Liver (tissue), 9 donors: ENCODE results near the gene CCDC92B. TPM values are rescaled to one million over a fixed set of nuclear protein-coding genes. Genes with fewer than 3 reads are reported as not detected.

Experiments used
- DNase-seq: peaks from one replicate; pipeline ENCODE4 v3.0.0-alpha.2; 2017; ENCODE audit warnings: low spot score
- H3K27ac ChIP-seq, 2 donors: one replicate each; pipeline ENCODE4 v1.7.0; 2013; ENCODE audit warnings: inconsistent platforms in 2 of 2, low read length in 2 of 2, control low read depth in 1 of 2, low read depth in 1 of 2, mild to moderate bottlenecking in 1 of 2
- H3K27me3 ChIP-seq, 4 donors: one replicate each; pipeline versions ENCODE4 v1.6.1 to v1.7.0; 2013; ENCODE audit warnings: low read length in 3 of 4, inconsistent platforms in 1 of 4, mild to moderate bottlenecking in 1 of 4, moderate library complexity in 1 of 4; ENCODE audit not compliant: control insufficient read depth in 4 of 4, insufficient read depth in 4 of 4
- H3K36me3 ChIP-seq, 4 donors: one replicate each; pipeline versions ENCODE4 v1.6.1 to v1.7.0; 2013; ENCODE audit warnings: low read length in 3 of 4, mild to moderate bottlenecking in 3 of 4, low read depth in 1 of 4, moderate library complexity in 1 of 4; ENCODE audit not compliant: control insufficient read depth in 4 of 4, insufficient read depth in 3 of 4
- H3K4me1 ChIP-seq, 4 donors: one replicate each; pipeline versions ENCODE4 v1.6.1 to v1.7.0; 2013; ENCODE audit warnings: low read length in 3 of 4, mild to moderate bottlenecking in 3 of 4, moderate library complexity in 1 of 4; ENCODE audit not compliant: control insufficient read depth in 4 of 4, insufficient read depth in 4 of 4
- H3K4me3 ChIP-seq, 3 donors: one replicate each; pipeline versions ENCODE4 v1.6.1 to v1.7.0; 2013; ENCODE audit warnings: low read length in 3 of 3, control low read depth in 1 of 3, low read depth in 1 of 3, mild to moderate bottlenecking in 1 of 3
- H3K9ac ChIP-seq, 2 donors: one replicate each; pipeline ENCODE4 v1.7.0; 2013; ENCODE audit warnings: low read length in 2 of 2, mild to moderate bottlenecking in 2 of 2, moderate library complexity in 2 of 2, control low read depth in 1 of 2, low read depth in 1 of 2
- H3K9me3 ChIP-seq, 4 donors: one replicate each; pipeline versions ENCODE4 v1.6.1 to v1.7.0; 2013; ENCODE audit warnings: low read length in 3 of 4; ENCODE audit not compliant: control insufficient read depth in 4 of 4
- ATF3 ChIP-seq: IDR thresholded peaks from 2 replicates; pipeline ENCODE4 v1.6.1; 2016; ENCODE audit warnings: antibody characterized with exemption
- CTCF ChIP-seq: fragments of 150-350 bp; IDR thresholded peaks from 2 replicates; pipeline ENCODE4 v1.5.1; 2017; ENCODE audit warnings: improper control_type of control experiment, low read depth, low read length; ENCODE audit not compliant: missing input control
- EGR1 ChIP-seq, 2 donors: IDR thresholded peaks; 2 replicates each; pipeline ENCODE4 v1.6.1; 2016 to 2018; ENCODE audit warnings: antibody characterized with exemption in 2 of 2, low read depth in 2 of 2
- FOXA1 ChIP-seq: IDR thresholded peaks from 2 replicates; pipeline ENCODE4 v1.6.1; 2016; ENCODE audit warnings: antibody characterized with exemption
- FOXA2 ChIP-seq: IDR thresholded peaks from 2 replicates; pipeline ENCODE4 v1.6.1; 2016; ENCODE audit warnings: antibody characterized with exemption
- GABPA ChIP-seq, 2 donors: IDR thresholded peaks in 1 of 2; conservative IDR thresholded peaks in 1 of 2; 2 replicates each; pipeline ENCODE4 v1.6.1; 2016; ENCODE audit warnings: antibody characterized with exemption in 2 of 2, mild to moderate bottlenecking in 1 of 2, moderate library complexity in 1 of 2
- HNF4A ChIP-seq, 2 donors: conservative IDR thresholded peaks; 2 replicates each; pipeline ENCODE4 v1.6.1; 2016; ENCODE audit warnings: antibody characterized with exemption in 2 of 2, mild to moderate bottlenecking in 2 of 2
- HNF4G ChIP-seq: IDR thresholded peaks from 2 replicates; pipeline ENCODE4 v1.6.1; 2016; ENCODE audit warnings: antibody characterized with exemption
- JUND ChIP-seq, 2 donors: IDR thresholded peaks; 2 replicates each; pipeline ENCODE4 v1.6.1; 2016; ENCODE audit warnings: antibody characterized with exemption in 2 of 2
- MAX ChIP-seq: IDR thresholded peaks from 2 replicates; pipeline ENCODE4 v1.6.1; 2016; ENCODE audit warnings: antibody characterized with exemption
- NR2F2 ChIP-seq: IDR thresholded peaks from 2 replicates; pipeline ENCODE4 v1.6.1; 2016; ENCODE audit warnings: antibody characterized with exemption
- RAD21 ChIP-seq, 2 donors: IDR thresholded peaks; 2 replicates each; pipeline ENCODE4 v1.6.1; 2016; ENCODE audit warnings: antibody characterized with exemption in 2 of 2, mild to moderate bottlenecking in 2 of 2
- REST ChIP-seq: IDR thresholded peaks from 2 replicates; pipeline ENCODE4 v1.6.1; 2016; ENCODE audit warnings: antibody characterized with exemption, mild to moderate bottlenecking
- RXRA ChIP-seq, 2 donors: IDR thresholded peaks; 2 replicates each; pipeline ENCODE4 v1.6.1; 2017 to 2018; ENCODE audit warnings: antibody characterized with exemption in 2 of 2, mild to moderate bottlenecking in 1 of 2
- SP1 ChIP-seq: IDR thresholded peaks from 2 replicates; pipeline ENCODE4 v1.6.1; 2018; ENCODE audit warnings: antibody characterized with exemption, mild to moderate bottlenecking
- TAF1 ChIP-seq: conservative IDR thresholded peaks from 2 replicates; pipeline ENCODE4 v1.6.1; 2016; ENCODE audit warnings: antibody characterized with exemption, mild to moderate bottlenecking
- YY1 ChIP-seq: IDR thresholded peaks from 2 replicates; pipeline ENCODE4 v1.6.1; 2016; ENCODE audit warnings: antibody characterized with exemption, mild to moderate bottlenecking
- ZBTB33 ChIP-seq: IDR thresholded peaks from 2 replicates; pipeline ENCODE4 v1.6.1; 2016; ENCODE audit warnings: antibody characterized with exemption
- WGBS: extraction: QIAGEN DNeasy Blood & Tissue Kit; methylation state at CpG from one replicate; pipeline ENCODE4 v1.1.7; 2013; 5-methylcytosine and 5-hydroxymethylcytosine counted together
- polyA plus RNA-seq, 2 donors: library from polyadenylated mRNA; stranded (reverse) in 1 of 2; unstranded in 1 of 2; fragments of 200-250 nt in 1 of 2; fragments of >200 nt in 1 of 2; fragmentation: Nextera tagmentation in 1 of 2; extraction: Ambion mirVana in 1 of 2; gene quantifications; one replicate each; pipeline versions ENCODE4 v1.2.1 to v1.2.3, GENCODE V29; 2013 to 2015
- total RNA-seq, 2 donors: library from RNA; depleted of rRNA; stranded (reverse); fragments of >200 nt; gene quantifications; one replicate each; pipeline ENCODE4 v1.2.3, GENCODE V29; 2014
- donor health status: healthy.
- donor health status: healthy.
- donor health status: healthy.
- donor health status: healthy.
- donor health status: healthy.

Gene CCDC92B
- total and polyA plus RNA-seq, 4 donors, result not detected

- Histone ChIP-seq H3K36me3 (no peaks in the 10 kb centered on the region), H3K4me1 (peaks cover 0 to 4% (median 0%) of the 10 kb centered on the region in 4 donors), H3K27ac (no peak overlapping the region), H3K4me3 (no peak overlapping the region), H3K9ac (no peak overlapping the region), H3K27me3 (no peaks in the 10 kb centered on the region), H3K9me3 (no peaks in the 10 kb centered on the region)
- TF ChIP-seq EGR1 (IDR thresholded peaks at IDR 0.05; ENCODE audit: low read depth in 2 of 2) (no peak), FOXA2 (no peak), CTCF (no peak), HNF4G (no peak), GABPA (IDR thresholded peaks at IDR 0.05 in 1 of 2, conservative IDR thresholded peaks at IDR 0.05 in 1 of 2) (no peak), YY1 (no peak), RAD21 (IDR thresholded peaks at IDR 0.05) (no peak), SP1 (no peak), REST (no peak), TAF1 (no peak), NR2F2 (no peak), RXRA (IDR thresholded peaks at IDR 0.05) (no peak), HNF4A (conservative IDR thresholded peaks at IDR 0.05) (no peak), MAX (no peak), ATF3 (no peak), FOXA1 (no peak), ZBTB33 (no peak), JUND (IDR thresholded peaks at IDR 0.05) (no peak)
- no peak for DNase-seq
- WGBS, result 68% methylated on average over 15 of the region's 15 CpGs
These were observed 47.8 kb upstream of the CCDC92B start for GRCh38 chr17:2797226-2797625.
